GM12878 (cell line): Measurements from ENCODE around the gene ADAMTS2.

Source experiments
- LARP7 ChIP-seq: fragments of 450-650 bp; IDR thresholded peaks from 2 replicates; pipeline ENCODE4 v1.6.1; 2017; ENCODE audit warnings: mild to moderate bottlenecking
- POLR2AphosphoS2 ChIP-seq: IDR thresholded peaks from 2 replicates; pipeline ENCODE4 v1.6.1; 2011; ENCODE audit warnings: low read depth, mild to moderate bottlenecking, low read length, improper control_type of control experiment, moderate library complexity

DNA sequence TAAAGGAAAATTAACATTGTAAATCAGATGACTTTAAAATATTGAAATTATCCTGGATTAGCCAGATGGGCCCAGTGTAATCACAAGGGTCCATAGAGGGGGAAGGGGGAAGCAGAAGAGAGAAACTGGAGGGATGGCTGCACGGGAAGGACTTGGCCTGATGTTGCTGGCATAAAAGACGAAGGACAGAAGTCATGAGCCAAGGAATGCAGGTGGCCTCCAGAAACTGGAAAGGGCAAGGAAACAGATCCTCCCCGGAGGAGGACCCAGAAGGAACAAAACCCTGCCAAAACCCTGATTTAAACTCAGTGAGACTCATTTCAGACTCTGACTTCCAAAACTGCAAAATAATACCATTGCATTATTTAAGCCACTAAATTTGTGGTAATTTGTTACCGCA lies 100.2 kb downstream of the ADAMTS2 start:
- no peak for TF ChIP-seq POLR2AphosphoS2
- no peak for TF ChIP-seq LARP7
